GM12874 (cell line): ENCODE results near the gene WWC1.

Experiments used
- CTCF ChIP-seq: IDR thresholded peaks from 2 replicates; pipeline ENCODE4 v1.5.1; 2011; ENCODE audit warnings: low read depth, mild to moderate bottlenecking, control low read depth, low read length, moderate library complexity; ENCODE audit not compliant: insufficient read depth

The WWC1 gene

GRCh38 chr5:168362097-168362885 lies 70.8 kb downstream of the WWC1 start:
- TF ChIP-seq CTCF = no peak

- TF ChIP-seq CTCF = no peak
Measured at GRCh38 chr5:168364151-168364661, 72.8 kb downstream of the WWC1 start.

- no peak for TF ChIP-seq CTCF
Measured at GRCh38 chr5:168364750-168365550, 73.5 kb downstream of the WWC1 start.

- no peak for TF ChIP-seq CTCF
Measured at GRCh38 chr5:168365581-168366081, 74.2 kb downstream of the WWC1 start.

- TF ChIP-seq CTCF = no peak
Measured at GRCh38 chr5:168366116-168366515, 74.7 kb downstream of the WWC1 start.

- no peak for TF ChIP-seq CTCF
Measured at GRCh38 chr5:168368854-168369253, 77.4 kb downstream of the WWC1 start.

- no peak for TF ChIP-seq CTCF
Measured at GRCh38 chr5:168370831-168371230, 79.4 kb downstream of the WWC1 start.
